OCI-LY1 (cell line): ENCODE data around the gene MRI1.

Experiments used
- H2AFZ ChIP-seq: fragments of 200-600 bp; sonication (generic), shearing (Covaris generic); 2 replicates; pipeline ENCODE4 v1.6.0; 2014; ENCODE audit warnings: antibody characterized with exemption, mild to moderate bottlenecking, low read length
- H3F3A ChIP-seq: fragments of 200-600 bp; sonication (generic), shearing (Covaris generic); 2 replicates; pipeline ENCODE4 v1.6.0; 2014; ENCODE audit warnings: mild to moderate bottlenecking, antibody characterized with exemption, low read length, moderate library complexity; ENCODE audit not compliant: insufficient read depth
- H3K27ac ChIP-seq: fragments of 200-600 bp; sonication (generic); 2 replicates; pipeline ENCODE4 v1.5.1; 2014; ENCODE audit warnings: low read length, mixed run types, mild to moderate bottlenecking, low read depth; ENCODE audit not compliant: poor library complexity, severe bottlenecking
- H3K27me3 ChIP-seq: fragments of 200-600 bp; sonication (generic); 2 replicates; pipeline ENCODE4 v1.6.0; 2014; ENCODE audit warnings: antibody characterized with exemption, mild to moderate bottlenecking, low read length, moderate library complexity; ENCODE audit not compliant: insufficient read depth
- H3K36me3 ChIP-seq: fragments of 200-600 bp; sonication (generic); 2 replicates; pipeline ENCODE4 v1.6.1; 2014; ENCODE audit warnings: mild to moderate bottlenecking, antibody characterized with exemption, low read length, moderate library complexity, mixed read lengths; ENCODE audit not compliant: insufficient read depth
- H3K4me1 ChIP-seq: fragments of 200-600 bp; sonication (generic); 2 replicates; pipeline ENCODE4 v1.5.1; 2014; ENCODE audit warnings: mild to moderate bottlenecking, low read length, moderate library complexity; ENCODE audit not compliant: insufficient read depth, severe bottlenecking
- H3K4me2 ChIP-seq: fragments of 200-600 bp; sonication (generic), shearing (Covaris generic); 2 replicates; pipeline ENCODE4 v1.6.1; 2014; ENCODE audit warnings: low read length
- H3K4me3 ChIP-seq: fragments of 200-600 bp; sonication (generic); 2 replicates; pipeline ENCODE4 v1.5.1; 2014; ENCODE audit warnings: low read length, low read depth, mild to moderate bottlenecking, mixed read lengths; ENCODE audit not compliant: poor library complexity, severe bottlenecking
- H3K79me2 ChIP-seq: fragments of 200-600 bp; shearing (Covaris generic); 2 replicates; pipeline ENCODE4 v1.6.1; 2016; ENCODE audit warnings: mixed run types, low read length, mixed read lengths; ENCODE audit not compliant: insufficient read depth
- H3K9ac ChIP-seq: fragments of 200-600 bp; sonication (generic), shearing (Covaris generic); 2 replicates; pipeline ENCODE4 v1.6.1; 2014; ENCODE audit warnings: mild to moderate bottlenecking, low read length, mixed read lengths
- H3K9me2 ChIP-seq: fragments of 200-600 bp; sonication (generic), shearing (Covaris generic); 2 replicates; pipeline ENCODE4 v1.6.1; 2014; ENCODE audit warnings: low read depth, mild to moderate bottlenecking, low read length, mixed read lengths
- H3K9me3 ChIP-seq: fragments of 200-600 bp; shearing (Covaris generic); 2 replicates; pipeline ENCODE4 v1.6.1; 2014; ENCODE audit warnings: low read length, mixed read lengths
- H4K20me1 ChIP-seq: fragments of 200-600 bp; sonication (generic), shearing (Covaris generic); 2 replicates; pipeline ENCODE4 v1.6.0; 2016; ENCODE audit warnings: mild to moderate bottlenecking, low read length; ENCODE audit not compliant: insufficient read depth
- CTCF ChIP-seq: fragments of 200-600 bp; sonication (generic), shearing (Covaris generic); IDR thresholded peaks from 2 replicates; pipeline ENCODE4 v1.5.1; 2017; ENCODE audit warnings: mild to moderate bottlenecking, antibody characterized with exemption, low read length, moderate library complexity, mixed read lengths
- EZH2 ChIP-seq: fragments of 200-600 bp; sonication (generic), shearing (Covaris generic); IDR thresholded peaks from 2 replicates; pipeline ENCODE4 v1.8.0; 2017; ENCODE audit warnings: borderline replicate concordance, mixed run types, mild to moderate bottlenecking, antibody characterized with exemption, low read length, moderate library complexity, mixed read lengths

Gene MRI1

GRCh38 chr19:13783565-13784500 is 19.5 kb downstream of the MRI1 start:
- H3K9me2 ChIP-seq, result no peaks in the 10 kb centered on the region
- H3K27me3 ChIP-seq, result no peaks in the 10 kb centered on the region
- no peak overlapping the region for H2AFZ ChIP-seq
- peaks cover 38% of the 10 kb centered on the region for H3K4me1 ChIP-seq
- H3K79me2 ChIP-seq, result no peaks in the 10 kb centered on the region
- no peaks in the 10 kb centered on the region for H4K20me1 ChIP-seq
- 0 out of 2 replicates have a peak overlapping the region, but pooled peaks have one; percentile 1 for H3K4me2 ChIP-seq
- peak overlapping the region; percentile 63 for H3K27ac ChIP-seq
- TF ChIP-seq EZH2, result no peak
- no peak for TF ChIP-seq CTCF
- H3K9ac ChIP-seq, result no peak overlapping the region
- H3F3A ChIP-seq, result no peaks in the 10 kb centered on the region
- H3K9me3 ChIP-seq, result no peaks in the 10 kb centered on the region
- peaks cover 12% of the 10 kb centered on the region for H3K36me3 ChIP-seq
- H3K4me3 ChIP-seq, result no peak overlapping the region

GRCh38 chr19:13784731-13785452 is 20.6 kb downstream of the MRI1 start:
- Histone ChIP-seq H3K9me2 (no peaks in the 10 kb centered on the region), H3K9ac (no peak overlapping the region; the same call in 1 of the 2 replicates), H3K27ac (no peak overlapping the region), H3K36me3 (peaks cover 1% of the 10 kb centered on the region), H4K20me1 (no peaks in the 10 kb centered on the region), H3K79me2 (no peaks in the 10 kb centered on the region), H2AFZ (no peak overlapping the region), H3K9me3 (no peaks in the 10 kb centered on the region), H3K4me3 (no peak overlapping the region), H3F3A (no peaks in the 10 kb centered on the region), H3K27me3 (no peaks in the 10 kb centered on the region), H3K4me1 (peaks cover 43% of the 10 kb centered on the region), H3K4me2 (peak overlapping the region; percentile 21; the same call in 1 of the 2 replicates)
- TF ChIP-seq EZH2 (no peak), CTCF (peak; percentile 67)

- Histone ChIP-seq H3K4me1 (peaks cover 37% of the 10 kb centered on the region), H3K9me2 (no peaks in the 10 kb centered on the region), H3K9me3 (no peaks in the 10 kb centered on the region), H3K9ac (no peak overlapping the region), H3K27me3 (no peaks in the 10 kb centered on the region), H3F3A (no peaks in the 10 kb centered on the region), H4K20me1 (no peaks in the 10 kb centered on the region), H3K27ac (peak overlapping the region; percentile 14), H2AFZ (no peak overlapping the region), H3K79me2 (no peaks in the 10 kb centered on the region), H3K4me3 (no peak overlapping the region), H3K4me2 (no peak overlapping the region), H3K36me3 (no peaks in the 10 kb centered on the region)
- TF ChIP-seq EZH2 (no peak), CTCF (no peak)
Observed at GRCh38 chr19:13788991-13789390, 24.7 kb downstream of the MRI1 start.
